ENCODE results near the gene DPP10.
"Not testable (repeated sequence)": the region's sequence is repeated elsewhere in the genome, so short reads cannot be mapped to it uniquely, and the experiment has no call there.

The DPP10 gene

DNA sequence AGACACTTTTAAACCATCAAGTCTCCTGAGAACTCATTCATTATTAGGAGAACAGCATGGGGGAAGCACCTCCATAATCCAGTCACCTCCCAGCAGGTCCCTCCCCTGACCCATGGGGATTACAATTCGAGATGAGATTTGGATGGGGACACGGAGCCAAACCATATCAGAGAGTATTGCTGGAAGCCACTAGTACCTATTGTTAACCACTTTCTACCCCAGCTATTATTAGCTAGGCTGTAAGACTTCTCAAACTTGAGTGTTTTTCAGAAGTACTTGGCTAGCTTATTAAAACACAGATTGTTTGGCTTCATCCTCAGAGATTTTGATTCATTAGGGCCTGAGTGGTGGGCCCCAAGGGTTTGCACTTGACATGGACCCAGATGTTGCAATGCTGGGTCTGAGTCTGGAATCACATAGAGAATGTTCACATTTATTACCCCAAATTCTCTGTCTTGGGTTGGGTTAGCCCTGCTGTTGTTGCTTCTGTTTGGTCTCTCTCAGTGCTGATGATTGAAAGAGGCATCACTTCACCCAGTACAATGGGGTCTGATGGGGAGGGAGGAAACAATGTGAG, 506.9 kb downstream of the DPP10 start:
- DNase-seq (ENCODE audit: low spot score), result no peak

DNA sequence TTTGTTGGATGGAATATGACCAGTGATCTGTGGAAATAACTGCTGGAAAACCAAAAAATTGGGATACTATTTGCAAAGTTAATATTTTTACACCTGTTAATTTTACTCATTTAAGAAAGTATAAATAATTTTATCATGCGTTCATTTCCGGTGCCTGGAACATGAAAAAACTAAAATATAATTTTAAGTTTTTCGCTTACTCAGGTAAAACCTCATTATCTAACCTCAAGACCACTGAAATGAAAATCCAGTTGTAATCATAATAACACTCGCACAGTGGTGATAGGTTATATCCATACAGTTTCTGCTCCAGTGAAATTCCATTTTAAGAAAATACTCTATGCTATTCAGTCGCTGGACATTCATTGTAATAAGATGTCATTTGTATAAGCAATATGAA, 517.9 kb downstream of the DPP10 start:
- DNase-seq (ENCODE audit: low spot score), result no peak

DNA sequence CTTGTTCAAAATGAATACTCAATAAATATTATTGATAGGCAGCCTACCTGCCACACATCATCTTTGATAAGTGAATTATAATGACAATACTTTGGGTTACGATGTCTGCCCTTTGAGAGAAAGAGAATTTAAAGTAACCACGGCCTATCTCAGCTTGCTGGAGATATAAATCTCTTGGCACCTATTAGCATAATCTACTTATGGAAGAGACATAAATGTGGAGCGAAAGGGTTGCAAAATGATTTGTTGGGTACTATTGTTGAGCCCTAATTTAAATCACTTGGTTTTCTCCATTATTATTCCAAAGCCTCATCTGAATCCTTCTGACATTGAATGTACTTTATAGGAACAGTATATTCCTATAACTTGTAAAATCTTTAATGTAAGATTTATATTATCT, 520.1 kb downstream of the DPP10 start:
- DNase-seq (ENCODE audit: low spot score), result no peak

DNA sequence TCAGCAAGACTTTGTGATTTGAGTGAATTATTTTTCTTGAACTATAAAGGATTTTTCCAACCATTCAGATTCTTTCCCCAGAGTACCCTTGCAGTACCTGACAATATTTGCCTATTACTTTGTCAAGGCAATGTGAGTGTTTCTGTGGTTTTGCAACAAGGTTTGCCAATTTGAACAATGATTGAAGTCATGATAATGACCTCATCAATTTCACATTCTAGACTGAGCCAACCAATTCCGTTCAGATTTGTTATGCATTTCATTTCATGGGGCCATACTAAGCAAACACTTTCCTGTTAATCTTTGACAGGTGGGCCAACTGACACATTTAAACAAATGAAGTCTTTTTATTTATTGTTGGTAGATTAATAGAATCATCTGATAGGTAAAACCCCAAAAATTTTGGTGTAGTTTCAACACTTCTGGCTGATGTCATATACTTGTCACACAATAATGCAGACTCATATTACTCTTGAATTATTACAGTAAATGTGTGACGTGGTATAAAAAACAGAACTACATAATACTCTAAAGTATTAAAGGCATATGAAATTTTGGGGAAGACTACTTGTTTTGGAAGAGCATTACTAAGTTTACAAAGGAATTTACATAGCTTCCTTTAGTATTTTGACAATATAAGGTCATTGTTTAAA, 526.4 kb downstream of the DPP10 start:
- DNase-seq (ENCODE audit: low spot score), result no peak

DNA sequence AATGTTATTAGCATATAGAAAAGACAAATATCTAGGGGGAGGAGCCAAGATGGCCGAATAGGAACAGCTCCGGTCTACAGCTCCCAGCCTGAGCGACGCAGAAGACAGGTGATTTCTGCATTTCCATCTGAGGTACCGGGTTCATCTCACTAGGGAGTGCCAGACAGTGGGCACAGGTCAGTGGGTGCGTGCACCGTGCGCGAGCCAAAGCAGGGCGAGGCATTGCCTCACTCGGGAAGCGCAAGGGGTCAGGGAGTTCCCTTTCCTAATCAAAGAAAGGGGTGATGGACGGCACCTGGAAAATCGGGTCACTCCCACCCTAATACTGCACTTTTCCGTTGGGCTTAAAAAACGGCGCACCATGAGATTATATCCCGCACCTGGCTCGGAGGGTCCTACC, 561.9 kb downstream of the DPP10 start:
- not testable (repeated sequence) for DNase-seq (ENCODE audit: low spot score)

DNA sequence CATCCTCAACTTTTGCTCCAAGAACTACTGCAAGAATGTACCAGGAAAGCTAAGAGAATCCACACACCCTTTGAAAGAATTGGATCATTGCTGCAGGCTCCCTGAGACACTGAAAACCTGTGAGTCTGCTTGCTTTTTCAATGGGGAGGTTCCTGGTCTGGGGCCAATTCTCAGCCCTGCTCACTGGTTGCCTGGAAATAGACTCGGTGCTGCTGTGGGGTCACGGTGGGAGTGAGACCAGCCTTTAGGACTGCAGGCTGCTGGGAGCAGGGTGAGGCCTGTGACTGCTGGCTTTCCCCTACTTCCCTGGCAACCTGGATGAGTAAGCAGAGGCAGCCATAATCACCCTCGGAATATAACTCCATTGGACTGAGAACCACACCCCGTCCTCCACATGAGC, 569.3 kb downstream of the DPP10 start:
- DNase-seq (ENCODE audit: low spot score), result no peak

DNA sequence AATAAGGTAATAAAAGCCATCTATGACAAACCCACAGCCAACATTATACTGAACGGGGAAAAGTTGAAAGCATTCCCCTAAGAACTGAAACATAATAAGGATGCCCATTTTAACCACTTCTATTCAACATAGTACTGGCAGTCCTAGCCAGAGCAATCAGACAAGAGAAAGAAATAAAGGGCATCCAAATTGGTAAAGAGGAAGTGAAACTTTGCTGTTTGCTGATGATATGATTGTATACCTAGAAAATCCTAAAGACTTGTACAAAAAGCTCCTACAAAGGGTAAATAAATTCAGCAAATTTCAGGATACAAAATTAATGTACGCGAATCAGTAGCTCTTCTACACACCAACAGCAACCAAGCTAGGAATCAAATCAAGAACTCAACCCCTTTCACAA, 579.6 kb downstream of the DPP10 start:
- not testable (repeated sequence) for DNase-seq (ENCODE audit: low spot score)

DNA sequence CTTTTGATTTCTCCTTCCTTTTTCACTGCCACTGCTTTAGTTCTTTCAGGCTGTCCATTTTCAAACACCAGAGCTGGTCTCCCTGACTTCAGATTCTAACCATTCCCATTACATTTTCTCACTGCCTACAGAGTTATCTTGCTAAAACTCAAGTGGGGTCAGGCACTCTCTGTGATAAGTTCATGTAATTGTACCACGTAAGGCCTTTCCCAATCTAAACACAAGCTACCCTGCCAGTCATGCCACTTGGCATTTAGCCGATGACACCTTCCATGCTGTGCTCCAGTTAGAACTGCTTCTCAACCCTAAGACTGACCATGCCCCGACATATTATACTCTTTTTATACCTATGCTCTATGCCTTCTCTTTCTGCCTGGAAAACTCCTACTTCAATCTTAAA, 592.4 kb downstream of the DPP10 start:
- DNase-seq (ENCODE audit: low spot score), result no peak

DNA sequence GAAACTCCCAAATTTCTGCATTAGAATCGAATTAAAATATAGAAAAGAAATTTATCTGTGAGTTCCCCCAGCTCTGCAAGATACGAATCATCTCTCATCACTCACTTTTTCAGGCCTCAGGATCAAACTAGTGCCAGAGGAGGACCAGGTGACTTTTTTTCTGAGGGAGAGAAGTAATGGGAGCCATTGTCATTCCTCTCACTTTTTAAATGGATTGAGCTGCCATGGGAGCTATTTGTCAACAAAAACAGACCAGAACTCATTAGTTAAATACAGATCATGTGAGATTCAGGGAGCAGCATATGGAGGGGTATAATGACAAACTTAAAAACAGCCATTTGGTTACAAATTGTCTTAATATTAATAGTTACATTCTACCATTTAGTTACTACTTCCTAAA, 594.4 kb downstream of the DPP10 start:
- no peak for DNase-seq (ENCODE audit: low spot score)

DNA sequence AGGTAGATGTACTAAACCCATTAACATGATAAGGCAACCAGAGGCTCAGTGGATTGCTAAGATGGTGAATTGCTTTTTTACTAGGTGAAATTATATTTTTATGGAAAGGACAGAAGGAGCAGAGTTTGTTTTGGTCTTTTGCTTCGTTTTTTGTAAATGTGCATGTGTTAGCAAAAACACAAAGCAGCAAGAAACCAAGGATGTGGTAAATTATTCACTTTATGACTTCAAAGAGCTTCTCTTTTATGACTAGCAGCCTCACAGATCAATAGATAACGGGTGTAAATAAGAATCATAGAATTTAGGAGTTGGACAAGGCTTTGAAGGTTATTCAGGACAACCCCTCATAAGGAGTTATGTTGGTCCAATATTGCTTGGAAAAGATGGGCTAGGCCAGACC, 615.0 kb downstream of the DPP10 start:
- no peak for DNase-seq (ENCODE audit: low spot score)

DNA sequence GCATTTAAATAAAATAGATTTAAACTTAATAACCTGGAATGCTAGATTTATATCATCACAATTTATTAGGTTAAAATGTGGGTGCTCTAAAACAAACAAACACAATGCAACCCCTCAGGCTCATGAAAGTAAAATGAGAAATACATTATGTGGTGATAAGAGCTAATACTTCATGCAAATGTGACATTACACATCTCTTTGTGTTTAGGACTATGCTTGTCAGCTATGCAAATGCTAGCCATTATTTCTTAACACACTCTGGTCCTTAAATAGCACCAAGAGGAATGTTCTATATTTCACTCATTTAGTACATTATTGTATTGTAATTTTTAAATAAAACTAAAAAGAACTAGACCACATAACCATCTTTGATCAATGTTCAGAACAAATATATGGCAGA, 627.6 kb downstream of the DPP10 start:
- DNase-seq (ENCODE audit: low spot score), result no peak

DNA sequence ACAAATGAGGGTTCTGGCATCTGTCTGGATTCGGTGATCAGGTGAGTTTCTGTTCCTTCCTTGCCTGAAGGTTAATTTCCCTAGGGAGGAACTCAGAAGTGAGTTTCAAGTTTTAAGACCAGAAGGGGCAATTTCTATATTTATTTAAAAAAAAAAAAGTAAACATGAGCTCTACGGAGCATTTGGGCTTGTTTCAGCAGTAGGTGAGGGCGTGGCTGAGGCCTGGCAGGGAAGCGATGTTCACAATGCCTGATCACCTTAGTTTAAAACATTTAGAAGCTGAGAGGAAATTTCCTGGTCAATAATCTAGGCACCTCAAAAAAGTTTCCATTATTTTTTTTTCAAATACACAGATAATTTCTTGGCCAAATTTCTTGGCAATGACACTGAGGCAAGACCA, 629.1 kb downstream of the DPP10 start:
- no peak for DNase-seq (ENCODE audit: low spot score)

DNA sequence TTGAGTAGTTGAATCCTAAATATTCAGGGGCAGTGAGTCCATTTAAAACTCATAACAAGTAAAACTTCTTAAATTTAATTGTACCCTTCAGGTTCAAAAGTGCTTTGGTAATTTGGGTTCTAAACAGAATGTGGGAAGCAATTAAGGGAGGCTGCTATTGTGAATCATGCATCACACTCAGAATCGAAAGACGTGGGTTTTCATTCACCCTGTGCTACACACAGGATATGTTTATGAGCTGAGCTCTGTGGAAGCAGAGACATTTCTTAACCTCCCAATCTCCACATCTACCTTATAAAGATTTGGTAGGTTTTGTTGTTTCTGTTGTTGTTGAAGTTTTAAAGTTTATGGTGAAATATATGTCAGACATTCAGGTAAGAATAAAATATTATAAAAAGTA, 633.4 kb downstream of the DPP10 start:
- no peak for DNase-seq (ENCODE audit: low spot score)

DNA sequence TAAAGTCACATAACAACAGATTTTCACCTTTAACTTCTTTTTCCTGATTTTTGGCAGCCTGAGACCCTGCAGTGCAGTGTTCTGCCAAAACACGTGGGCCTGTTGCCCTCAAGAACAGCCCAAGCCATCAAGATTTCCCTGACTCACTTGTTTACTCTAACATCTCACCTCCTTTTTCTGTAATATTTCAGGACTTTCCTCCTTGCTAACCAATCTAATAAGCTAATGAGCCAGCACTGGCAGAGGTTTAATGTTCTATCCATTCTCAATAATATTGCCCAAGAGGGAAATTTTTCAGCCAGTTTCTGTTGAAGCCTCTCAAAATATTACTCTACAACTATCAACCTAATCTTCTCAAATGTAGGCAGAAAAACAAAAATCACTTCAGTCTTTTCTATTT, 635.2 kb downstream of the DPP10 start:
- no peak for DNase-seq (ENCODE audit: low spot score)

DNA sequence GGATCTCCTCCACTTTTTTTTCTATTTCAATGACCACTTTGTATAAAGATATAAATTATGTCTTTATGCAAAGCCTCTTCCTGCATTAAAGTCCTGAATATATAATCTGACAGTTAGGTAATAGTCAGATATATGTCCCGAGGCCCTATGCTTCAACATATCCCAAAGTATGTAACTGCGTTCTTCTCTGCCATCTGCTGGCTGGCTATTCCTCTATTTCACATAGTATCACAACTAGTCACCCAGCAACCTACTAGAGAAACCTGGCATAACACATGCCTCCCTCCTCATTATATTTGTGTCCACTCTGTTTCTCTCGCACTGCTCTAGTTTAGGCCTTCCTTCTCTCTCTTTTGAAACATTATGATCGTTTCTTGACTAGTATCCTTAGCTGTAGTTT, 640.8 kb downstream of the DPP10 start:
- DNase-seq (ENCODE audit: low spot score), result no peak

DNA sequence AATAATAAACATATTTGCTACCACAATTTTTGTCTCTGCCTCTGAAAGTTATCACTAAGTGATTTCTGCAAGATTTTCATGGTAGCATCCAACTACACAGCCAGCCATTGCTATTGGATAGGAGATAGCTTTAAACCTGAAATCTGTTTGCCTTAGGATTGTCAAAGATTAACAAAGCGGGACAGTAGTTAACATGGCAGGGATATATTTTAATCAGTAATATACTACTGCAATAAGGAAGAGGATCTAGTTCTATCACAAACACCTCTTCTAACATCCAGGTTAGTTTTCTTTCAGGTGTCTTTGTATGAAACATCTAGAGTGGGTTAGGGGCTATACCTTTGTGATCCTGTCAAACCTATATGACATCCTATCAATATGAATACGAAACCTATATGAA, 641.3 kb downstream of the DPP10 start:
- no peak for DNase-seq (ENCODE audit: low spot score)

DNA sequence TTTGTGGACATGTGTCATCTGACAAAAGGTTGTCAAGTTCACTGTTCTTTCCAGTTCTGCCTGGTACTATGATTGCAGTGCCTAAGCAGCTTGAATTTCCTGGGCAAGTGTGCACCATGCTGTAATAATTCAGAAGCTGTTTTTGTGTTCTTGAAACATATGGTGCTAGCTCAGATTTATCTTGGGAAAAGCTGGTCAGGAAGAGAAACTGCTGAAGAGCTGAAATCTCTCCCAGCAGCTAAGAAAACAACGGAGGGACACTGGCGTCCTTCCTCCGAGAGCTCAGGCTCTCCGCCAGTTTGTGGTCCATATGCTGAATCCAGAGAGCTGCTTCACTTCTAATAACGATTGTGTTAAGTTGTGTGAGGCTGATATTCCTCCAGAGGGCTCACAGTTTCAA, 642.0 kb downstream of the DPP10 start:
- no peak for DNase-seq (ENCODE audit: low spot score)

DNA sequence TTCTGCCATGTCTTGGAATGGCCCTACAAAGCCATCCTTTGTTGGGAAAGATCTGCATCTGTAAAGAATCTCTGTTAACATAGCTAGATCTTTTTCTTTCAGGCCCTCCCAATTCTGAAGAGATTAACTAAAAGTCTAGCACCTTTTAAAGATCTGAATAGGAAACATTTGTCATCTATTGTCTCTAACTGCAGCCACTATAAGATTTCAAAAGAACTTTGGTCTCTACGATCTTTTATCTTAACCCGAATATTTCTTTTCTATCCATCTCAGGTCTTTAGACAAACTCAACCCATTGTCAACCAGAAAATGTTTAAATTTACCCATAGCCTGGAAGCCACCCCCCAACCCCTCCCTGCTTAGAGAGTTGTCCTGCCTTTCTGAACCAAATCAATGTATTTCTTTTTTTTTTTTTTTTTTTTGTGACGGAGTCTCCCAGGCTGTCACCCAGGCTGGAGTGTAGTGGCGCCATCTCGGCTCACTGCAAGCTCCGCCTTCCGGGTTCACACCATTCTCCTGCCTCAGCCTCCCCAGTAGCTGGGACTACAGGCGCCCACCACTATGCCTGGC, 643.7 kb downstream of the DPP10 start:
- not testable (repeated sequence) for DNase-seq (ENCODE audit: low spot score)

DNA sequence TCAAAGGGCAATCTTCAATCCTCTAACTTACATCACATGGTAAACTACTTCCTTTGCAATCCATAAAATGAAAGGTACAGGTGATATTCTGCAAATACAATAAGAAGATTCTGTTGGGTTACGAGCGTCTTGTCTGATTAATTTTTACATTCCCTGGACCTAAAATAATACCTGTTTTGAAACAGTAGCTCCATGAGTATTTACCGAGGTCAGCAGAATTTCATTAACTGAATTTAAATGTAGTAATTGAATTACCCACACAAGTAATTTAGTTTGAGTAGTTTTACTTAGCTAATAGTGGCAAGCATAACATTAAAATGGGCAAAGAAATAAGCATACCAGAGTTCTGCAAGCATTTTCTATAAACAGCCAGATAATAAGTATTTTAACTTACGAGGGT, 652.0 kb downstream of the DPP10 start:
- no peak for DNase-seq (ENCODE audit: low spot score)

DNA sequence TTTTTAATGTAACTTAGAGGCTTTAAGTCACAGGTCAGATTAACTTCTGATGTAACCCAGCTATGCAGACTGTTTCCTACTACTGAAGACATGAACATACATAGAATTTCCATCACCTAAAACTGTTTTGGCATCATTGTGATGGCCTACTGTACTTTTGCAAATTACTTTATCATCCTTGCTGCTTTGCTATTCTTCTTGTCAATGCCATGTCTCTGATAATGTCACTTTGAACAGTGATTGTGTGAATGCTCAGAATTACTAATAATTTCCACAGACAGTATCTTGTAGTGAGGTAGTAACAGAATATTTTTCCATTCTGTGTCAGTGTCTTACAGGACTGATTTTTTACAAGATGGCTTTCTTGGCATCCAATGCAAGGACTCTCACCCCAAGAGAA, 663.5 kb downstream of the DPP10 start:
- no peak for DNase-seq (ENCODE audit: low spot score)

DNA sequence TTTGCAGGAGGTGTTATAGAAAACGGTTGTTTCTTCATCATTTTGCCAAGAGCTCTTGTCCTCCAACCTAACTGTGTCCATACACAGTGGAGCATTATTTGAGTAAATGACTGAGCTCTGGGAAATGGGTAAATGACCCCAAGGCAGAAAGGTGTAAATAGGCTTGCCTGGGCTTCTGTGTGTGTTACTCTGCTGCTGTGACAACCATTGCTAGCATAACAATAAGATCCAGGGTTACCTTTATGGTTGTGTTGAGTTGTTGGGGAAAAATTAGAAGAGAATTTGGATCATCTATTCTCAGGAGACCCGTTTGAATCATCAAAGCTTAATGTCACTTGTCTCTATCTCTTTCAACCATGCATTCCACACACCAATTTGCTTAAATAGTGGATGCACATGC, 672.7 kb downstream of the DPP10 start:
- DNase-seq (ENCODE audit: low spot score), result no peak

DNA sequence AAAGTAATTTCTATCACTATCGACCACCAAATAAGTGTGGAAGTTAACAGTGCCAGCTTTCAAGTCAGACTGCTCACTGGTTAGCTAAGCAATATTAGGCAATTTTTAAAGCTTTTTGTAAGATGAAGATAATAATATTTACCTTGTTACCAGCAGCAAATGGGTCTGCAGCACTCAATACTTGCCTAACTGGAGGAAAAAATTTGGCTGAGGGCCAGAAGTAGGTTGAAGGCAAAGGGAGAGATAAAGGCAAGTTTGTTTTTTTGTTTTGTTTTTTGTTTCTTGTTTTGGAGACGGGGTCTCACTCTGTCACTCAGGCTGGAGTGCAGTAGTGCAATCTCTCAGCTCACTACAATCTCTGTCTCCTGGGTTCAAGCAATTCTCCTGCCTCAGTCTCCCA, 675.9 kb downstream of the DPP10 start:
- no peak for DNase-seq (ENCODE audit: low spot score)

DNA sequence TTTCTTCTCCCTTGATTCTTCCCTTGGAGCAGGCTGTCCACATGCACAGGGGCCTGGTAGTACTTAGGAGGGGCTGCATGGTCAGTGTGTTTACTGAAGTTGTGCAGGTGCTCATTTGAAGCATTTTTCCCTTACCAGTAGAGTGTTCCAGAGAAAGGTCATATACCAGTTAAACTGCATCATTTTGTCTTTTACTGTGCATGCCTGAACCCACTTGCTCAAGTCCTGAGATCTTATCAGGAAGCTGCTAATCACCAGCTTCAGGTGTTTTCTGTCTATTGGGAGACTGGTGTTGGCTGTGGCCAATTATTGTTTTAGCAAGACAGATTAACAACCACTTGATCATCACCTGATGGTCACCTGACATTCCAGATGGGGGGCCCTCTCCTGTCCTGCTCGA, 676.6 kb downstream of the DPP10 start:
- DNase-seq (ENCODE audit: low spot score), result no peak

DNA sequence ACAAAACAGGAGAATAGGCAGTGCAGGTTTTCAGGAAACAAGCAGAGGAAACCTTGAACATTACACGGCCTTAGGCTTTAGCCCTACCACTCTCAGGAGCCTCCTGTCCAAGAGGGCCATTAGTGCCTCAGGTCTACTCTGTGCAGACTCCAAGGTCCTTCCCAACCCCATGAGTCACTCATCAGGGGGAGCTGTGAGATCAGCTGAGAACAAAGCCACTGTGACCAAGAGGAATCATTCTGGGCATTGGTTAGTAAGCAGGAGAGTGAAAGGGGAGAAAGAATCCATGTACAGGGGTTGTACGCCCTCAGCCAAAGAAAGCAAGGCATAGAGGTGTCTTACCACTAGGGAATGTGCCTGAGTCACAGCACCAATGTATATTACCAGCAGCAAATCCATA, 680.3 kb downstream of the DPP10 start:
- DNase-seq (ENCODE audit: low spot score), result no peak
